Measurements from ENCODE around the gene ABCB11.
"Not testable (repeated sequence)": the region's sequence is repeated elsewhere in the genome, so short reads cannot be mapped to it uniquely, and the experiment has no call there.

ABCB11 gene

DNA sequence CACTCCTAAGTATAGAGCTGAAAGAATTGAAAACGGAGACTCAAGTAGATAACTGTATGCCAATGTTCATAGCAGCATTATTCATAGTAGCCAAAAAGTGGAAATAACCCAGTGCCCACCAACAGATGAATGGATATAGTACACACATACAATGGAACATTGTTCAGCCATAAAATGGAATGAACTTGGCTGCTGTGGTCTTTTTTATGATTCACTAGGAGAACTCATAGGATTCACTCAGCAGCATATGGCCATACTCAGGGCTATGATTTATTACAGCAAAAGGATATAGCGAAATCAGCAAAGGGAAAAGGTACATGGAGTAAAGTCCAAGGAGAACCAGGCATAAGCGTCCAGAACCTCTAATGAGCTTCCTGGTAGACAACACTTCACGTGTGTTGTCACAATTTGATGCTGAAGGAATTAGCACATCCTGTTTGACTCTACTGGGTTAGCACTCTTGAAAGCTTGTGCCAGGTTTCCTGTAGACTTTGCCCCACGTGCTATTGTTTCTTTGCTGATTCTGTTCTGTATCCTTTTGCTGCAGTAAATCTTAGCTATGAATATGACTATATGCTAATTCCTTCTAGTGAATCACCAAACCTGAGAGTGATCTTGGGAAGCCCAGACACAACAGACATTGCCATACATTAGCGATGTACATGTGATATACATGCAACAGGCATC, 156.6 kb downstream of the ABCB11 start:
- no peak for DNase-seq

DNA sequence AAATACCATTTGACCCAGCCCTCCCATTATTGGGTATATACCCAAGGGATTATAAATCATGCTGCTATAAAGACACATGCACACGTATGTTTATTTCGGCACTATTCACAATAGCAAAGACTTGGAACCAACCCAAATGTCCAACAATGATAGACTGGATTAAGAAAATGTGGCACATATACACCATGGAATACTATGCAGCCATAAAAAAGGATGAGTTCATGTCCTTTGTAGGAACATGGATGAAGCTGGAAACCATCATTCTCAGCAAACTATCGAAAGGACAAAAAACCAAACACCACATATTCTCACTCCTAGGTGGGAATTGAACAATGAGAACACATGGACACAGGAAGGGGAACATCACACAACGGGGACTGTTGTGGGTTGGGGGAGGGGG, 160.3 kb downstream of the ABCB11 start:
- DNase-seq, result not testable (repeated sequence)
